Endometrial microvascular endothelial cells (primary cell): ENCODE measurements around the gene TMEM94. TPM values are rescaled to one million over a fixed set of nuclear protein-coding genes. Genes with fewer than 3 reads are reported as not detected.
"Not testable (repeated sequence)": the region's sequence is repeated elsewhere in the genome, so short reads cannot be mapped to it uniquely, and the experiment has no call there.

ENCODE experiments used
- in situ Hi-C: cut with HindIII; loops from 2 replicates; pipeline ENCODE4 v1.10.0; 2017; ENCODE audit warnings: low sequenced_read_pairs, low pct_unique_long_range_greater_than_20kb; ENCODE audit errors: inconsistent ontology term
- total RNA-seq: library from RNA; depleted of rRNA; stranded (reverse); fragments of >200 nt; gene quantifications from one replicate; pipeline ENCODE4 v1.2.3, GENCODE V29; 2015; ENCODE audit errors: inconsistent ontology term

The TMEM94 gene
- total RNA-seq, 1 donor from 2014 or later = 40.7 TPM

DNA sequence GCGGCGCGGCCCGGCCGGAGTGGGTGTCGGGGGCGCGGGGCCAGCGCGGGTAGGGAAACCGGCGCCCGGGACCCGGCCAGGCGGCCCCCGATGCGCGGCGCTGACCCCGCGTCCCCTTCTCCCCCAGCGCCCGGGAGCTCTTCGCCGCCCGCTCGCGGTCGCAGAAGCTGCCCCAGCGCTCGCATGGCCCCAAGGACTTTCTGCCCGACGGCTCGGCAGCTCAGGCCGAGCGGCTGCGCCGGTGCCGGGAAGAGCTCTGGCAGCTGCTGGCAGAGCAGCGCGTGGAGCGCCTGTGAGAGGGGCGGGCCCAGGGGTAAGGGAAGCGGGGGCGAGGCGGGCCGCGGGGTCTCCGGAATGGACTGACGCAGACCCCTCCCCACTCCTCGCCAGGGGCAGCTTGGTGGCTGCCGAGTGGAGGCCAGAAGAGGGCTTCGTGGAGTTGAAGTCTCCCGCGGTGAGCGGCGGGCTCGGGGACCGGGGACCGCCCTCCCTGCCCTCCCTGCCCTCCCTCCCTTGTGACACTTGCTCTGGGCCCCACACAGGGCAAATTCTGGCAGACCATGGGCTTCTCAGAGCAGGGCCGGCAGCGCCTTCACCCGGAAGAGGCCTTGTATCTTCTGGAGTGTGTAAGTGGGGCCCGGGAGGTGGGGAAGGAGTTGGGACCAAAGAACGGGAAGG is 60.3 kb downstream of the TMEM94 start:
- in situ Hi-C loops = no loop called here

GRCh38 chr17:75517297-75517865 is 60.9 kb downstream of the TMEM94 start:
- in situ Hi-C loops = no loop called here

- in situ Hi-C loops = no loop called here
These were observed 61.8 kb downstream of the TMEM94 start for GRCh38 chr17:75518201-75518600.

DNA sequence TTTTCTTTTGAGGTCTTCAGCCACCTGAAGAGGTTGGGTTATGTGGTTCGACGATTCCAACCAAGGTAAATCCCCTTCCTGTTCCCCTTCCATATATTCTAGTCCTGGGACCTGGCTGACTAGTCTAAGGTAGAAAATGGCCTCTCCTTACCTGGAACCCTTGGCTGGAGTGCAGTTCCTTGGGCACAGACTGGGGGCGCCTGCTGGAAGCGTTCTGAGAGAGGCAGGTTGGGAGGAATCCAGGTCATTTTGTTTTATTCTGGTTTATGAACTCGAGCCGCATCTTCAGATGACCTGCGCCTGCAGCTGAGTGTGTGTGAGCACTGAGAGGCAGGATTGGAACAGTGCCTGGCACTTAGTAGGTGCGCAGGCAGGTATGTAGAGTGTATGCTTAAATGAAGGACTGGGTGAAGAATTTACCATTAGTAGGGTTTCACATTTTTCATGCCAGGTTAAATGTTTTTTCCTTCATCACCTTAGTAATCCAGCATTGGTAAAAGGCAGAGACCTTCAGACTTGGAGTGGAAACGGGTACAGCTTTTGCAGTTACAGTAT is 62.6 kb downstream of the TMEM94 start:
- in situ Hi-C loops = no loop called here

DNA sequence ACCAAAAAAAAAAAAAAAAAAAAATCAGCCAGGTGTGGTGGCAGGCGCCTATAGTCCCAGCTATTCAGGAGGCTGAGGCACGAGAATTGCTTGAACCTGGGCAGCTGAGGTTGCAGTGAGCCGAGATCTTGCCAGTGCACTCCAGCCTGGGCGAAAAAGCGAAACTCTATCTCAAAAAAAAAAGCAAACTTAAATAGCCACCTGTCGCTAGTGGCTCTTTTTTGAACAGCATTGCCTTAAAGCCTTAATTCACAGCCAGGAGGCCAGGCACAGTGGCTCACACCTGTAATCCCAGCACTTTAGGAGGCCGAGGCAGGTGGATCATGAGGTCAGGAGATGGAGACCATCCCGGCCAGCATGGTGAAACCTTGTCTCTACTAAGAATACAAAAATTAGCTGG is 64.0 kb downstream of the TMEM94 start:
- in situ Hi-C loops = not testable (repeated sequence)

DNA sequence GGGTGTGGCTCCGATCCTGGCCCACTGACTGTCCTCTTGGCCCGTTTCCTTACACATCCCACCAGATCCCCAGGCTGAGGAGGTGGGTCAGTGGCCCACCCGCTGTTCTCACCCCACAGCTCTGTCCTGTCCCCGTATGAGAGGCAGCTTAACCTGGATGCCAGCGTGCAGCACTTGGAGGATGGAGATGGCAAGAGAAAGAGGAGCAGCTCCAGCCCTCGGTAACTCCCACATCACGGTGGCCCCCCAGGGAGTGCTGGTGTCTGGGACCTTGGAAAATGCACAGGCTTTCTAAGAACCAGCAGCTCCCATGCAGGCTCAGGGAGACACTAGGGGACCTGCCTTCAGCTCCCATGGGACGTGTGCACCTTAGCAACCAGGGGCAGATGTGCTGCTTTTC is 64.9 kb downstream of the TMEM94 start:
- in situ Hi-C loops = no loop called here

DNA sequence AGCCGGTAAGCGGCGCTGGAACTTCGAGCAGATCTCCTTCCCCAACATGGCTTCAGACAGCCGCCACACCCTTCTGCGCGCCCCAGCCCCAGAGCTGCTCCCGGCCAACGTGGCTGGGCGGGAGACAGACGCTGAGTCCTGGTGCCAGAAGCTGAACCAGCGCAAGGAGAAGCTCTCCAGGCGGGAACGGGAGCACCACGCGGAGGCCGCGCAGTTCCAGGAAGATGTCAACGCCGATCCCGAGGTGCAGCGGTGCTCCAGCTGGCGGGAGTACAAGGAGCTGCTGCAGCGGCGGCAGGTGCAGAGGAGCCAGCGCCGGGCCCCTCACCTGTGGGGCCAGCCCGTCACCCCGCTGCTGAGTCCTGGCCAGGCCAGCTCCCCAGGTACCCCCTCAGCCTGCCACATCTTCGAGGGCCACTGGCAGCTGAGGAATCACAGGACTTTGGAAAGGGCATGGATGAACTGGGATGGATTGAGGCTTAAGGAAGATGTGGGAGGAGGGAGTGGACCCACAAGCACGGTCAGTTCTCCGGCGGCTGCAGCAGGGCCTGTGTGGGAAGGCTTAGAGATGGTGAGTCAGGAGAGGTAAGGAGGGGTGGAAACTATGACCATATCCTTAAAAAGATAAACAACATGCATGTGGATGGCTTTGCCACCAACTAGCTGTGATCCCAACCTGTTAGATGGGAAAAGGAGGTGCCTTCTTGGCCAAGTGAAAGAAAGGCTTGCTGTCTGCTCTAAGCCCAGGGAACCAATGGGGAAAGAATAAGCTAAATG is 65.7 kb downstream of the TMEM94 start:
- in situ Hi-C loops = no loop called here

- in situ Hi-C loops = no loop called here
These were observed 67.2 kb downstream of the TMEM94 start for GRCh38 chr17:75523647-75524046.

DNA sequence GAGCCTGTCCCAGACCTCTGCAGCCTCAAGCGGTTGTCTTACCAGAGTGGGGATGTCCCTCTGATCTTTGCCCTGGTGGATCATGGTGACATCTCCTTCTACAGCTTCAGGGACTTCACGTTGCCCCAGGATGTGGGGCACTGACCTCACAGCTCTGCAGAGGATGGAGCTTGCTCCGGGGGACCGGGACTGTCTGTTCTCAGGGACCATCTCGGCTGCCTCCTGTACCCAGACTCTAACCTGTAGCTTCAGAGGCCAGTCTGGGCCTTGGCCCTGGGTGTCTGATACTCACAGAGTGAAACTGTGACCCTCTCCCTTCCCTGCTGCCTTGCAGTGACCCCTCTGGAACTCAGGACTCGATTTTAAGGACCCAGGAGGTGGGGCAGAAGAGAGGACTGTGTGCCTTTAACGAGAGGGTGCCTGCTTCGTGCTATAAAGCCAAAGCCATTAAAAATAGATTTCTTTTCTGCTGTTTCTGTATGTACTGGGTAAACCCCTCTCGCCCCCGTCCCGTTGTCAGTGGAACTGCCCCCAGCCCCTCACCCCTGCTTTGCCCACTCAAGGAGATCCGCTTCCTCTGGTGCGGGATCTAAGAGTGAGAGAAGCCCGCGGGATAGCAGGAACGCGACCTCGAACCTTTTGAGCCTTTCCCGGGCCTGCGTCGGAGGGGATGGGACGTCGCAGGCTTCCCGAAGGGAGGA is 68.0 kb downstream of the TMEM94 start:
- in situ Hi-C loops = no loop called here

GRCh38 chr17:75524970-75525805 is 68.8 kb downstream of the TMEM94 start, which contains the start of gene LLGL2:
Gene LLGL2, plus strand, starts transcription at chr17:75525697. Its CDS starts 17,730 bp downstream, at chr17:75543427.
- in situ Hi-C loops = no loop called here

DNA sequence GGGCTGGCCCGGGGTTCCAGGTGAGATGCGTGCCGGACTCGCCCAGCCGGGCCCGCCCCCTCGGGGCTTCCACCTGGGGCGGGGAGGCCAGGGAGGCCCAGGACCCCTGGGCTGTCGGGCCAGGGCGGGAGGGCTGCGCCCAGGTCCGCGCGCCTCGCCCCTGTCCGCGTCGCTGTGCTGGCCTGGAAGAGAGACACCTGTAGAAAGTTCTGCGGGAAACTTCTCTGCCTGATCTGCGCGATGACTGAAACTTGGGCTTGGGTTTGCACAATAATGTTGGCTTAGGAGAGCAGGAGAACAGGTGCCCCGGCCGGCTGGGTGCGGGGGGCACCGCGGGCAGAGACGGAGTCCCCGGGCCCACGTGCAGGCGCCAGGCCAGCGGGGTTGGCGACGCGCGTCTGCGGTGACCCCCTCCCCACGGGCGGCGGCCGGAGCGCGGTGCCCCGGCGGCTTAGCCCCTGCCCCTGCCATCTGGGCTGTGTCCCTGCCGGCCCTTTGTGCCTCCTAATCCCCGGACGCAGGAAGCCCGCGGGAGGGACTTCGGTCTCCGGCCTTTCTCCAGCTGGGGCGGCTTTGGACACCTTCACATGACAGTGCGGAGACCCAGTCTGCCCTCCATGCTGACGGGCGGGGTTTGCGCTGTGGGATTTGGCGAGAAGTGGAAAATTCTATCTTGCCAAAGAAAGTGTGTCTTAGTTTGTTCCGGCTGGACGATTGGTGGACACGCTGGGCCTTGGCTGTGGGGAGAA is 69.5 kb downstream of the TMEM94 start:
- in situ Hi-C loops = no loop called here

DNA sequence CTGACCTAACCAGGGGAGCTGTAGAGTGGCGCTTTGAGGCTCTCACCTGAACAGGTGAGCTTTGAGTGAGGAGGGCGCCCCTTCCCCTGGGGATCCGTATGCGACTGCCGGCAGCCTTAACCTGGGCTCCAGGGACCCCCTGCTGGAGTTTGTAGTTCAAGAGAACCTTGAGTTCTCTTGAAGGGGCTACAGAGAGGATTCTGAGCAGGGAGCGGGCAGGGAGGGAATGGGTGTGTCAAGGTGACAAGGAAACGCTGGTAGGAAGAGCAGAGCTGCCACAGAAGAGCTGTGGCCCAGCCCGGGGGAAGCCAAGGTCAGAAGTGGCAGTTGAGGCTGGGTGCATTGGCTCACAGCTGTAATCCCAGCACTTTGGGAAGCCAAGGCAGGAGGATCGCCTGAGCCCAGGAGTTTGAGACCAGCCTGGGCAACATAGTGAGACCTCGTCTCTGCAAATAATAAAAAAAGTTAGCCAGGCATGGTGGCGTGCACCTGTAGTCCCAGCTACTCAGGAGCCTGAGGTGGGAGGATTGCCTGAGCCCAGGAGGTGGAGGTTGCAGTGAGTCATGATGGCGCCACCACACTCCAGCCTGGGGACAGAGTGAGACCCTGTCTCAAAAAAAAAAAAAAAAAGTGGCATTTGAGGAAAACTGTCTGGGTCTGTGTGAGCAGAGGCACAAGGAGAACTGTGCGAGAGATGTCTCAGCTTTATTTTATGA is 70.3 kb downstream of the TMEM94 start:
- in situ Hi-C loops = no loop called here

DNA sequence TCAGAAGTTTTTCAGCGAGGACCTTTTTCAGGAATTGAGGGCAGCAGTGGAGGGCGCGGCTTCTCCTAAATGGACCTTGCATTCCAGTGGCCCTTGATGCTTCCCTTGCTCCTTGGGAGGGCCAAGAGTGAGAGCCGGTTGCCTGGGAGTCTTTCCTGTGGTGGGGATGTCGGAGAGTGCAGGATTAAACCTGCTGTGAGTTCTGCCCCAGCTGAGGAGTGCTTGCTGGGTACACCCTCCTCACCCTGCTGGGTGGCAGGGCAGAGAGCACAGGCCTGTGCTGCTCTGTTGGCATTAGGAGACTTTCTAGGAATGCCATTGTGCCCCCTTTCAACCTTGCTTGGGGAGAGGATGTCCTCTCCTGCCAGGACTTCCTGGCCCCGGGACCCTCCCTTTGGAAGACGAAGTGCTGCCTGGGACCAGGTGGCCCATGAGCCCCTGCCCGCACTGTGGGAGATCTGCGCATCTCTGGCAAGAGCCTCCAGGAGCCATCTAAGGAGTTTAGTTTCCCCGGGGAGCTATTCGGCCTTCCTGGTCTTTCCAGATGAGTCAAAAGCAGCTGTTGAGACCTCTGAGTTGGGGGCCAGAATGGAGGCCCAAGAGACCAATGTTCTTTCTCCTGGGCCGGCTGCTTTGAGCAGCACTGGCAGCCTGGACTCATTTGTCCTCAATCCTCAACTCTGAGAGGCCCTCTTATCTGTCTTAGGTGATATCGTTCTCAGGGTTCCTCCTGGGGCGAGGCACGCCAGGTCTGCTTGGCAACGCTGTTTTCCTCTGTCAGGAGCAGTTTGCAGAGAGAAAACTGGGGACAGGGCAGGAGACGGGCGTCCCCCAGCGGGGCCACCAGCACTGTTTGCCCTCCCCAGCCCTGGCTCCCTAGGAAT is 74.6 kb downstream of the TMEM94 start:
- in situ Hi-C loops = no loop called here

GRCh38 chr17:75531721-75532072 is 75.3 kb downstream of the TMEM94 start:
- in situ Hi-C loops = no loop called here

GRCh38 chr17:75535119-75535537 is 78.7 kb downstream of the TMEM94 start:
- in situ Hi-C loops = no loop called here

DNA sequence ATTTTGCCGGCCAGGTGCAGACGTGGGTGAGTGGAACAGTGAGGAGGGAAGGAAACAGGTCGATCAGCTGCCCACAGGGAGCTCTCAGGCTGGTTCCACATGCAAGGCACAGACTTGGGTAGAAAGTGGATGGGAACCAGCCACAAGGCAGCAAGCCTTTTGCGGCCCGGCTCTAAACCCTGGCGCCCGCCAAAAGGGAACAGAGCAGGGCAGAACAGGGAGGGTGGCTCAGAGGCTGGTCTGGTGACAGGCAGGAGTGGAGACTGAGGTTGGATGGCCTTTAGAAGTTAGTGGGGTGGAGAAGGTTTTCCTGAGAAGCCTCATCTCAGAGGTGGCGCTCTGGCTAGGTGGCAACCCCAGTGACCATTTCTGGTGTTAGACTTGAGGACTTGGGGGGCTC is 79.4 kb downstream of the TMEM94 start:
- in situ Hi-C loops = no loop called here
